NOMO-1 treated with dmso at 0.1 percent for 144 hours (cell line): Measurements from ENCODE around the gene IBA57.

Experiments used
- DNase-seq: peaks from one replicate; lab custom pipeline; 2025; ENCODE audit not compliant: unreplicated experiment; lab: John Stamatoyannopoulos, UW

The IBA57 gene

GRCh38 chr1:228144193-228144992, 21.2 kb upstream of the IBA57 start:
- DNase-seq: no peak

- no peak for DNase-seq
Measured at GRCh38 chr1:228144993-228145343, 20.6 kb upstream of the IBA57 start.

GRCh38 chr1:228145463-228146416, 19.9 kb upstream of the IBA57 start:
- no peak for DNase-seq

- DNase-seq: no peak
Measured at GRCh38 chr1:228146417-228147150, 19.0 kb upstream of the IBA57 start.

- DNase-seq: no peak
Measured at GRCh38 chr1:228147151-228147693, 18.4 kb upstream of the IBA57 start.

- DNase-seq: no peak
Measured at GRCh38 chr1:228147768-228148167, 17.8 kb upstream of the IBA57 start.

GRCh38 chr1:228148196-228148861, 17.3 kb upstream of the IBA57 start:
- no peak for DNase-seq

GRCh38 chr1:228148935-228149405, 16.6 kb upstream of the IBA57 start:
- DNase-seq: no peak

- DNase-seq: no peak
Measured at GRCh38 chr1:228149406-228150119, 16.0 kb upstream of the IBA57 start, which contains the start of gene GJC2. Gene GJC2, plus strand, starts transcription at chr1:228149930. Its CDS starts 7,829 bp downstream, at chr1:228157759.

- no peak for DNase-seq
Measured at GRCh38 chr1:228150120-228150460, 15.5 kb upstream of the IBA57 start.

GRCh38 chr1:228150461-228151179, 15.0 kb upstream of the IBA57 start:
- no peak for DNase-seq

GRCh38 chr1:228151180-228151925, 14.3 kb upstream of the IBA57 start:
- DNase-seq: no peak

- no peak for DNase-seq
Measured at GRCh38 chr1:228152097-228152917, 13.3 kb upstream of the IBA57 start.

- no peak for DNase-seq
Measured at GRCh38 chr1:228152918-228153258, 12.7 kb upstream of the IBA57 start.

- no peak for DNase-seq
Measured at GRCh38 chr1:228154021-228154669, 11.5 kb upstream of the IBA57 start.

- DNase-seq: no peak
Measured at GRCh38 chr1:228154670-228155571, 10.7 kb upstream of the IBA57 start.
